ENCODE measurements around the gene REEP3. TPM values are rescaled to one million over a fixed set of nuclear protein-coding genes. Genes with fewer than 3 reads are reported as not detected.

The REEP3 gene
- total and polyA plus RNA-seq, 2 of the 8 experiments (the other 6 are each of a cell fraction or from before 2014, with no cell fraction given): 5.8 to 31.5 TPM

GRCh38 chr10:63600540-63600939, 79.3 kb downstream of the REEP3 start:
- DNase-seq (ENCODE audit: low read depth in 1 of 2, low spot score in 2 of 2) (no peak), FAIRE-seq (no peak)
- H2BK120ac ChIP-seq (replicated peaks; ENCODE audit: low read depth, low read length): no peak overlapping the region
- no peak overlapping the region for H4K8ac ChIP-seq (ENCODE audit: extremely low read depth, insufficient read depth, low read length)
- no peak overlapping the region for H4K5ac ChIP-seq (ENCODE audit: insufficient read length, low read depth, low read length)
- H3K23me2 ChIP-seq (ENCODE audit: low read depth, low read length): no peaks in the 10 kb centered on the region
- ChIA-PET POLR2A (ENCODE audit: partially characterized antibody) (no interaction called here), CTCF (ENCODE audit: partially characterized antibody) (interaction anchor here (0.6 kb wide), 1 partner anchor 20 kb away, joined by 3 read pairs; no protein-coding TSS in a partner anchor)
- no peak overlapping the region for H3K4ac ChIP-seq (replicated peaks; ENCODE audit: insufficient read length, low read depth, low read length)
- no peak overlapping the region for H3K56ac ChIP-seq (replicated peaks; ENCODE audit: insufficient read length, low read depth, low read length)
- no peak overlapping the region for H2AK5ac ChIP-seq (ENCODE audit: low read depth, low read length)
- no peaks in the 10 kb centered on the region for H3K9me3 ChIP-seq (ENCODE audit: insufficient read depth in 2 of 2, low read depth in 1 of 2, low read length in 1 of 2)
- no peak overlapping the region for H3K27ac ChIP-seq (ENCODE audit: low read depth, low read length)
- no peak overlapping the region for H2BK20ac ChIP-seq (ENCODE audit: low read length)
- peaks cover 0 to 16% (median 6%) of the 10 kb centered on the region in 4 experiments; a peak in 6 of 8 replicates for H3K36me3 ChIP-seq (ENCODE audit: control insufficient read depth in 2 of 4, insufficient read depth in 4 of 4, low read length in 3 of 4)
- no peak overlapping the region for H2BK12ac ChIP-seq (ENCODE audit: low read depth, low read length)
- no peaks in the 10 kb centered on the region for H3K27me3 ChIP-seq (replicated peaks in 1 of 4; ENCODE audit: control insufficient read depth in 3 of 4, extremely low read depth in 1 of 4, insufficient read depth in 3 of 4, low read length in 3 of 4)
- no peaks in the 10 kb centered on the region for H4K20me1 ChIP-seq (replicated peaks in 1 of 2; ENCODE audit: control insufficient read depth in 1 of 2, insufficient read depth in 2 of 2, low read length in 2 of 2)
- H3K79me1 ChIP-seq (ENCODE audit: low read depth, low read length): no peaks in the 10 kb centered on the region
- no peak overlapping the region for H3K4me3 ChIP-seq (ENCODE audit: extremely low read depth in 1 of 4, insufficient read depth in 2 of 4, low read depth in 3 of 4, low read length in 4 of 4)
- H3K14ac ChIP-seq (ENCODE audit: insufficient read length): no peak overlapping the region
- no peak overlapping the region for H3K23ac ChIP-seq (ENCODE audit: insufficient read length)
- 88% methylated on average over 1 of the region's 1 CpG; no CpG with 5 or more reads in 1 of the 2 experiments for WGBS, 2 experiments (ENCODE audit: extremely low coverage in 1 of 2, insufficient coverage in 1 of 2, insufficient read length in 1 of 2, insufficient replicate concordance in 2 of 2, low coverage in 1 of 2, low lambda C conversion rate in 2 of 2, missing lambda C conversion rate in 1 of 2)
- no peak overlapping the region for H3K9ac ChIP-seq (replicated peaks in 1 of 4; ENCODE audit: extremely low read depth in 1 of 4, low read depth in 3 of 4, low read length in 3 of 4)
- H2BK5ac ChIP-seq (ENCODE audit: low read depth, low read length): no peak overlapping the region
- no peak overlapping the region for H2BK15ac ChIP-seq (ENCODE audit: low read length)
- no peaks in the 10 kb centered on the region for H3K4me1 ChIP-seq (replicated peaks in 1 of 4; ENCODE audit: control insufficient read depth in 3 of 4, insufficient read depth in 4 of 4, low read length in 3 of 4)
- no peak overlapping the region for H2AFZ ChIP-seq (ENCODE audit: low read length)
- H3K18ac ChIP-seq (ENCODE audit: extremely low read depth, low read length): no peak overlapping the region
- no peak overlapping the region for H4K91ac ChIP-seq (replicated peaks; ENCODE audit: insufficient read length, low read length)
- no peaks in the 10 kb centered on the region for H3K79me2 ChIP-seq (ENCODE audit: control insufficient read depth in 1 of 2, insufficient read depth in 2 of 2, low read length in 2 of 2)
- no peak overlapping the region for H3K4me2 ChIP-seq (ENCODE audit: insufficient read depth in 1 of 2, low read depth in 2 of 2, low read length in 2 of 2)
- TF ChIP-seq ATF2 (IDR thresholded peaks at IDR 0.05; ENCODE audit: low read length) (no peak), GTF2F1 (IDR thresholded peaks at IDR 0.05; ENCODE audit: borderline replicate concordance, low read depth, low read length) (no peak), CTCF (IDR thresholded peaks at IDR 0.05; ENCODE audit: control extremely low read depth in 1 of 3, insufficient read depth in 1 of 3, low read depth in 1 of 3, low read length in 3 of 3) (no peak)

Data from H1 (cell line).